HG03520 (cell line): Measurements from ENCODE around the gene AGA.

Experiments used
- ATAC-seq: cut with Tn5 transposase; IDR thresholded peaks from one replicate; pipeline ENCODE4 v1.9.1; 2021; ENCODE audit warnings: mild to moderate bottlenecking, moderate library complexity; ENCODE audit not compliant: unreplicated experiment

The AGA gene

DNA sequence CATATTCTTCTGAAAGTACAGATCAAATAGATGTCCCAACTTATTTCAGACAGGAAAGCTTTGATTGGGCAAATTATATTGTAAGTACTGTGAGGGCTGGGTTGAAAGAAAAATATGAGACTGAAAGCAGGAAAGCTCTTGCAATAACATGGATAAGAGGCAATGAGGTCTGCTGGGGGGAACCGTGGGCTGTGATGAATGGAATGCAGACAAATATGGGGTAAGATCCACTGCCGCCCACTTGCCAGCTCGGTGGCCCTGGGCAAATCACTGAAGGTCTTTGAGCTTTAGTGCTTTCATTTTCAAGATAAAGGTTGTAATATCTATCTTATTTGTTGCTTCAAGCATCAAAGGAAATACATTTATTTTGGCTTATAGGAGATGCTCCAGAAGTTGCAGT lies 51.0 kb downstream of the AGA start:
- ATAC-seq: no peak

DNA sequence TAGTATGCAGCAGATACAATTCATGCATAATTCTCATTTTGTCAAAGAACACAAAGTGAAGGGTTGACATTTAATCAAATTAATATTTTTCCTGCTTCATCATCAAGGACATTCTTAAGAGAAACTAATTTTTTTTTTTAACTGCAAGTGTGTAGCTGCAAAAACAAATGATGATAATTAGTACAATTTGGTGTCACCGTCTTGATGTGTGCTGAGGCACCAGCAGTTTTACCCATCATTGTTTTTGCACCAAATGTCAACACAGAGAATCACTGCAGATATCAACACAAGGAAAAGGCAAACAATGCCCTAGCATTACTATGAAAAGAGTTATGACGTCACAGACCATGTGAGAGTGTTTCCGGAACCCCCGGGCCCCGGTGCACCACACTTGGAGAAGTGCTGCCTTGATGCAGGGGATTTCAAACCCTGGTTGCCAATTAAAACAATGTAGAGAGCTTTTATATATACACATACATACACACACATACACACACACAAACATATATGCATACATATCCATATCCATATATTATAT lies 55.9 kb downstream of the AGA start:
- no peak for ATAC-seq

GRCh38 chr4:177385576-177386277 lies 56.5 kb downstream of the AGA start:
- ATAC-seq: no peak

DNA sequence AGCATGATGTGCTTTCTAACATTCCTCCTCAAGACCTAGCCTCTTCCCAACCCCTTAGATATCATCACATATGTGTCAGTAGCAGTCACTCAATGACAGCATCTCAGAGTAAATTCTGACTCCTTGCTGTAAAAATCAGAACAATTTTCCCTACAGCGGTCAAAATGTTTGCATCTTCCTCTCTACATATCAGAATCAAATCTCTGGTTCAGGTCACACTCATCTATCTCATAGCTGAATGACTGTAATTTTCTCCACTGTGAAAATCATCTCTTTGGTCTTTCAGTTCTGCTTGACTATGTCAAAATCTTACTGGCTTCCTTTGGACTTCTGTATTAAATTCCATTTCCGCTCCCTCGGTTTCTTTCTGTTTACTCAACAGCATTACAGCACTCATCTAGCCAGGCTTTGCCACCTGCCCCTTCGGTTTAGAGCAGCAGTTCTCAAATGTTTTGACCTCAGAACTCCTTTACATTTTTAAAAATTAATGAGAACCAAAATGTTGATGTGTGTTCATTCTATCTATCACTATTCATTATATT lies 57.3 kb downstream of the AGA start:
- ATAC-seq: no peak

- no peak for ATAC-seq
Observed at GRCh38 chr4:177381762-177382310, 60.4 kb downstream of the AGA start.
